Caco-2 (cell line): ENCODE measurements around the gene MYF6. TPM values are rescaled to one million over a fixed set of nuclear protein-coding genes. Genes with fewer than 3 reads are reported as not detected.

Experiments
- BruUV-seq: library from RNA; stranded (reverse); fragments of 400-500 nt; replicated peaks from 2 replicates; lab custom pipeline; 2021; lab: Mats Ljungman, UMichigan
- CTCF ChIA-PET: fragments of 300-600 bp; sonication (Branson Sonifier 250); formaldehyde crosslinking; loops from one replicate; lab custom pipeline; 2022; ENCODE audit warnings: antibody characterized with exemption; lab: Charles Lee
- POLR2A ChIA-PET: fragments of 300-600 bp; sonication (Branson Sonifier 250); formaldehyde crosslinking; loops from one replicate; lab custom pipeline; 2022; ENCODE audit warnings: antibody characterized with exemption; lab: Charles Lee
- DNase-seq, 2 experiments: peaks; one replicate each; pipeline versions ENCODE4 v3.0.0 to v3.0.0-alpha.2; 2020 to 2022
- H3K27me3 ChIP-seq: replicated peaks from 2 replicates; pipeline ENCODE4 v1.6.0; 2011; ENCODE audit warnings: low read length; ENCODE audit not compliant: control insufficient read depth, insufficient read depth
- H3K36me3 ChIP-seq: 2 replicates; pipeline ENCODE4 v1.5.1; 2011; ENCODE audit warnings: low read length; ENCODE audit not compliant: control insufficient read depth, insufficient read depth
- H3K4me1 ChIP-seq: fragments of 250-450 bp; sonication (Bioruptor Pico); 2 replicates; pipeline ENCODE4 v1.5.1; 2020; ENCODE audit warnings: mild to moderate bottlenecking
- H3K4me3 ChIP-seq: 2 replicates; pipeline ENCODE4 v1.5.1; 2011; ENCODE audit warnings: low read depth, mild to moderate bottlenecking, control low read depth, low read length
- H3K9me3 ChIP-seq: fragments of 250-450 bp; sonication (Bioruptor Pico); 2 replicates; pipeline ENCODE4 v1.5.1; 2020; ENCODE audit warnings: mild to moderate bottlenecking, moderate library complexity
- H3K27ac Mint-ChIP-seq: one replicate; pipeline ENCODE4 v1.8.0; 2022; ENCODE audit warnings: mixed read lengths; ENCODE audit not compliant: unreplicated experiment
- H3K27me3 Mint-ChIP-seq: one replicate; pipeline ENCODE4 v1.8.0; 2022; ENCODE audit warnings: mixed read lengths; ENCODE audit not compliant: insufficient read depth, unreplicated experiment
- H3K36me3 Mint-ChIP-seq: one replicate; pipeline ENCODE4 v1.8.0; 2022; ENCODE audit warnings: mild to moderate bottlenecking, mixed read lengths; ENCODE audit not compliant: insufficient read depth, unreplicated experiment
- H3K4me1 Mint-ChIP-seq: one replicate; pipeline ENCODE4 v1.8.0; 2022; ENCODE audit warnings: low read depth, mixed read lengths; ENCODE audit not compliant: unreplicated experiment
- H3K4me3 Mint-ChIP-seq: one replicate; pipeline ENCODE4 v1.8.0; 2022; ENCODE audit warnings: mild to moderate bottlenecking, moderate library complexity, mixed read lengths; ENCODE audit not compliant: unreplicated experiment
- H3K9me3 Mint-ChIP-seq: one replicate; pipeline ENCODE4 v1.8.0; 2022; ENCODE audit warnings: mixed read lengths; ENCODE audit not compliant: unreplicated experiment
- CTCF ChIP-seq, 2 experiments: fragments of 200-600 bp in 1 of 2; IDR thresholded peaks; 1 replicate in 1 of 2; 2 replicates in 1 of 2; pipeline versions ENCODE4 v1.5.1 to v1.8.0; 2011 to 2022; ENCODE audit warnings: antibody characterized with exemption in 1 of 2, control low read depth in 1 of 2, inconsistent platforms in 1 of 2, low read depth in 1 of 2, low read length in 1 of 2, mild to moderate bottlenecking in 1 of 2, moderate library complexity in 1 of 2; ENCODE audit not compliant: insufficient read depth in 1 of 2, severe bottlenecking in 1 of 2, unreplicated experiment in 1 of 2
- intact Hi-C: fragments of 100-400 bp; cut with micrococcal nuclease; formaldehyde crosslinking; loops from one replicate; pipeline ENCODE4 v1.10.0; 2022; ENCODE audit not compliant: unreplicated experiment
- total RNA-seq: library from RNA; stranded (reverse); gene quantifications from 2 replicates; pipeline ENCODE4 v1.2.3, GENCODE V29; 2022

Gene MYF6
- total RNA-seq, 1 experiment from 2014 or later: not detected

GRCh38 chr12:80677994-80678393 is 29.4 kb upstream of the MYF6 start:
- ChIA-PET CTCF (no interaction called here), POLR2A (no interaction called here)
- Histone ChIP-seq H3K27me3 (no peaks in the 10 kb centered on the region), H3K9me3 (no peaks in the 10 kb centered on the region), H3K4me1 (no peaks in the 10 kb centered on the region), H3K36me3 (no peaks in the 10 kb centered on the region), H3K4me3 (no peak overlapping the region)
- Mint-ChIP-seq H3K27ac (no peak overlapping the region), H3K4me1 (no peaks in the 10 kb centered on the region), H3K36me3 (no peaks in the 10 kb centered on the region), H3K27me3 (peaks cover 3% of the 10 kb centered on the region), H3K9me3 (no peaks in the 10 kb centered on the region), H3K4me3 (no peak overlapping the region)
- no TSS peak for BruUV-seq
- DNase-seq: no peak
- intact Hi-C loops: no loop called here
- no peak for TF ChIP-seq CTCF (IDR thresholded peaks at IDR 0.05; ENCODE audit: insufficient read depth in 1 of 2, low read depth in 1 of 2, low read length in 1 of 2, severe bottlenecking in 1 of 2, unreplicated experiment in 1 of 2)

GRCh38 chr12:80679346-80680131 is 27.9 kb upstream of the MYF6 start:
- H3K27me3 ChIP-seq: no peaks in the 10 kb centered on the region
- no peak for TF ChIP-seq CTCF (IDR thresholded peaks at IDR 0.05; ENCODE audit: insufficient read depth in 1 of 2, low read depth in 1 of 2, low read length in 1 of 2, severe bottlenecking in 1 of 2, unreplicated experiment in 1 of 2)
- DNase-seq: no peak
- POLR2A ChIA-PET: no interaction called here
- no peaks in the 10 kb centered on the region for H3K4me1 Mint-ChIP-seq
- no TSS peak for BruUV-seq
- no peaks in the 10 kb centered on the region for H3K36me3 Mint-ChIP-seq
- CTCF ChIA-PET: no interaction called here
- no peak overlapping the region for H3K4me3 Mint-ChIP-seq
- no peaks in the 10 kb centered on the region for H3K4me1 ChIP-seq
- H3K4me3 ChIP-seq: no peak overlapping the region
- H3K36me3 ChIP-seq: no peaks in the 10 kb centered on the region
- intact Hi-C loops: no loop called here
- H3K9me3 ChIP-seq: no peaks in the 10 kb centered on the region
- H3K27ac Mint-ChIP-seq: no peak overlapping the region
- H3K9me3 Mint-ChIP-seq: no peaks in the 10 kb centered on the region
- H3K27me3 Mint-ChIP-seq: peaks cover 2% of the 10 kb centered on the region

- intact Hi-C loops: no loop called here
- no peaks in the 10 kb centered on the region for H3K4me1 Mint-ChIP-seq
- TF ChIP-seq CTCF (IDR thresholded peaks at IDR 0.05; ENCODE audit: insufficient read depth in 1 of 2, low read depth in 1 of 2, low read length in 1 of 2, severe bottlenecking in 1 of 2, unreplicated experiment in 1 of 2): no peak
- ChIA-PET CTCF (no interaction called here), POLR2A (no interaction called here)
- H3K36me3 ChIP-seq: no peaks in the 10 kb centered on the region
- H3K4me3 ChIP-seq: no peak overlapping the region
- no peaks in the 10 kb centered on the region for H3K36me3 Mint-ChIP-seq
- no peak for DNase-seq
- BruUV-seq: no TSS peak
- no peak overlapping the region for H3K4me3 Mint-ChIP-seq
- no peaks in the 10 kb centered on the region for H3K4me1 ChIP-seq
- H3K9me3 Mint-ChIP-seq: no peaks in the 10 kb centered on the region
- peaks cover 2% of the 10 kb centered on the region for H3K27me3 Mint-ChIP-seq
- no peaks in the 10 kb centered on the region for H3K27me3 ChIP-seq
- H3K9me3 ChIP-seq: no peaks in the 10 kb centered on the region
- no peak overlapping the region for H3K27ac Mint-ChIP-seq
Observed at GRCh38 chr12:80681287-80681686, 26.1 kb upstream of the MYF6 start.
